Activated CD4-positive, alpha-beta memory T cell treated with anti-CD3 and anti-CD28 coated beads for 36 hours (primary cell): ENCODE measurements around the gene TMEM63C. TPM values are rescaled to one million over a fixed set of nuclear protein-coding genes. Genes with fewer than 3 reads are reported as not detected.
A peak's percentile ranks its signal among the peaks of the same experiment; 100 is the strongest.

Source experiments
- CTCF ChIA-PET: fragments of 350-600 bp; sonication (Branson Sonifier 250); formaldehyde crosslinking; loops from one replicate; lab custom pipeline; 2021; ENCODE audit warnings: antibody characterized with exemption, inconsistent platforms; lab: Charles Lee
- POLR2A ChIA-PET: fragments of 350-600 bp; sonication (Branson Sonifier 250); formaldehyde crosslinking; loops from one replicate; lab custom pipeline; 2021; ENCODE audit warnings: antibody characterized with exemption; lab: Charles Lee
- DNase-seq: peaks from one replicate; pipeline ENCODE4 v3.0.0-alpha.2; 2020
- H3K27ac Mint-ChIP-seq: one replicate; pipeline ENCODE4 v1.8.0; 2021; ENCODE audit warnings: mixed read lengths
- H3K27me3 Mint-ChIP-seq: one replicate; pipeline ENCODE4 v1.8.0; 2021; ENCODE audit warnings: mixed read lengths
- H3K36me3 Mint-ChIP-seq: one replicate; pipeline ENCODE4 v1.8.0; 2021; ENCODE audit warnings: mixed read lengths
- H3K4me1 Mint-ChIP-seq: one replicate; pipeline ENCODE4 v1.8.0; 2021; ENCODE audit warnings: low read depth, mixed read lengths
- H3K4me3 Mint-ChIP-seq: one replicate; pipeline ENCODE4 v1.8.0; 2021; ENCODE audit warnings: mild to moderate bottlenecking, mixed read lengths
- H3K9me3 Mint-ChIP-seq: one replicate; pipeline ENCODE4 v1.8.0; 2021; ENCODE audit warnings: mixed read lengths
- intact Hi-C: fragments of 100-400 bp; cut with micrococcal nuclease; formaldehyde crosslinking; loops from one replicate; pipeline ENCODE4 v1.15.1; 2023
- total RNA-seq, 2 experiments: library from RNA; stranded (reverse); gene quantifications; one replicate each; pipeline ENCODE4 v1.2.3, GENCODE V29; 2021

Gene TMEM63C
- total RNA-seq, 2 experiments from 2014 or later, result 0.80 to 1.7 TPM

DNA sequence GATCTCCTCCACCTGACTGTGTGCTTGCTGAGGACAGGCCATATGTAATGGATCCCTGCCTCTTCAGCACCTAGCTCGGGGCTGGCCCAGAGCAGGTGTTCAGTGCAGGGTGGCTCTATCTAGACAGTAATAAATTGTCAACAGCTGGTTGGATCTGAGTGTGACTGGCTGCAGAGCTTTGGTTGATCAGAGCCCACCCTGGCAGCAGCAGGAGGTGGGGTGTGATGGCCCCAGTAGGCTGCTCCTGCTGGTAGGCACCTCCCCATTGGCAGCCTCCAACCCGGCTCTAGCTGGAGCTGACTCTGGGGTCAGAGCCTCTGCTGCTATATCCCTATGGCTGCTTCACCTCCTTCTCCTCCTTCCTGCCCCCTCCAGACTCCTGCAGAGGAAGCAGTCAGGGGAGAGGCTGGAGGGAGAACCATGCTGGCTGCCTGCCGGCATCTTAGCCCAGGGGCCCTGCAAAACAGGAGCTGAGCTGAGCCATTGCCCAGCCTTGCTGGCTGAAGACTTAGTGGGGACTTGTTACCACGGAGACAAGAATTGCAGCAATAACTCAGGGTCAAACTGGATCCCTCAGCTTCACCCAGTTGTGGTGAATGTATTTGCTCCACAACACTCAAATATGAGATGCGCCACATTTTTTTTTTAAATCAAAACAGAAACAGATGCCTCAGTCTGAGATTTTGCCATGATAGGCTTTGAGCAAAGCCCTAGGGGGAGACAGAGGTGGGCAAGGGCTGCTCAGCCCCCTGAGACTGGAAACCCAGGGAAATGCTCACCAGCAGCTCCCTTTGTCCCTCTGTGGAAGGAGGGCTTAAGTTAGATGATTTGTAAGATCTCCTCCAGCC is 22.2 kb downstream of the TMEM63C start:
- Mint-ChIP-seq H3K27me3 (peaks cover 3% of the 10 kb centered on the region), H3K4me3 (no peak overlapping the region), H3K36me3 (no peaks in the 10 kb centered on the region), H3K4me1 (no peaks in the 10 kb centered on the region), H3K9me3 (no peaks in the 10 kb centered on the region), H3K27ac (no peak overlapping the region)
- intact Hi-C loops, result no loop called here
- ChIA-PET POLR2A (no interaction called here), CTCF (no interaction called here)
- DNase-seq, result no peak

DNA sequence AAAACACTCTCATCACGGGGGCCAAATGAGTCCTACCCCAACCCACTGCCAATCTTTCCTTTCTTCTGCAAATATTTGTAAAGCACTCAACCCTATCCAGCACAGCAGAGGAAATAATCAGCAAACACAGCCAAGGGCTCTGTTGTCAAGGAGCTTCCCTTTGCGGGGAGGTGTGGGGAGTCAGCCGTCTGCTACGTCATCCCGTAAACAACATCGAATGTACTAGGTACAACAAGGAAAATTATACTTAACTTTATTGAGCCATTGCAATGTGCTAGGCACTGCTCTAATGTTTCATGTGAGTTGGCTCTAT is 22.8 kb downstream of the TMEM63C start:
- CTCF ChIA-PET, result no interaction called here
- H3K27me3 Mint-ChIP-seq, result peaks cover 3% of the 10 kb centered on the region
- no peaks in the 10 kb centered on the region for H3K36me3 Mint-ChIP-seq
- DNase-seq, result no peak
- no peaks in the 10 kb centered on the region for H3K9me3 Mint-ChIP-seq
- H3K4me1 Mint-ChIP-seq, result no peaks in the 10 kb centered on the region
- intact Hi-C loops, result no loop called here
- no peak overlapping the region for H3K27ac Mint-ChIP-seq
- POLR2A ChIA-PET, result no interaction called here
- no peak overlapping the region for H3K4me3 Mint-ChIP-seq

DNA sequence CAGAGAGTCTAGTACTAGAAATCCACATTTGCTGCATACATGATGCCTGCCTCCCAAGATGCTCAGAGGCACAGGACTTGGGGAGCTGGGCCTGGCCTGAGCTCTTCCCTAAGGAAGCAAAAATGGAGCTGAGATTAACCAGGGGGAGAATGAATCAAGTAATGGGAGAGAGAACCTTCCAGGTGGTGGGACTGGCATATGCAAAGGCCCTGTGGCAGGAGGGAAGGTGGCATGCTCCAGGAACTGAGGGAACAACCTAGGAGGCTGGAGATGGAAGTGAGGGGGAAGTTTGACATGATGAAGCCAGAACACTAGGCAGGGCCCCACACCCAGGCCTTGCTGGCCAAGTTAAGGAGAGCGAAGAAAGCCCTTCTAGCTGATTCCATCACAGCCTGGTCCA is 23.3 kb downstream of the TMEM63C start:
- Mint-ChIP-seq H3K27ac (no peak overlapping the region), H3K4me1 (no peaks in the 10 kb centered on the region), H3K36me3 (no peaks in the 10 kb centered on the region), H3K27me3 (peaks cover 1% of the 10 kb centered on the region), H3K4me3 (no peak overlapping the region), H3K9me3 (no peaks in the 10 kb centered on the region)
- no peak for DNase-seq
- intact Hi-C loops, result no loop called here
- ChIA-PET CTCF (no interaction called here), POLR2A (no interaction called here)

DNA sequence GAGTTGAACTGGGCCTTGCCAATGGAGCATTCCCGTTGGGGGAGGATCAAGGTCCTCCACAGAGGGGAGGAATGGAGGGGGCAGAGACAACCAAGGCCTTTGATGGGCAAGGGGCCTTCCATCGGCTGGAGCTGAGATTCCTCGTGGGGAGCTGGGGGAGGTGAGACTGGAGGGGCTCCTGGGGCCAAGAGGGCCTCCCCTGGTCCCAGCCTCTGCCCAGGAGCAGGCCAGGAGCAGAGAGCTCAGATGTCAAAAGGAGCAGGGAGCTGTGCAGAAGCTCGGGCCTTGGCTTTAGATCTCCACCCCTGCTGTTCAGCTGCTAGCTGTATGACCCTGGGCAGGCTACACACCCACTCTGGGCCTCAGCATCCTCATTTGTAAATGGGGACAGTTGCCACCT is 24.0 kb downstream of the TMEM63C start:
- POLR2A ChIA-PET, result no interaction called here
- Mint-ChIP-seq H3K27ac (no peak overlapping the region), H3K4me3 (no peak overlapping the region), H3K36me3 (no peaks in the 10 kb centered on the region), H3K4me1 (no peaks in the 10 kb centered on the region), H3K27me3 (peaks cover 1% of the 10 kb centered on the region), H3K9me3 (no peaks in the 10 kb centered on the region)
- CTCF ChIA-PET, result no interaction called here
- intact Hi-C loops, result no loop called here
- DNase-seq, result no peak

DNA sequence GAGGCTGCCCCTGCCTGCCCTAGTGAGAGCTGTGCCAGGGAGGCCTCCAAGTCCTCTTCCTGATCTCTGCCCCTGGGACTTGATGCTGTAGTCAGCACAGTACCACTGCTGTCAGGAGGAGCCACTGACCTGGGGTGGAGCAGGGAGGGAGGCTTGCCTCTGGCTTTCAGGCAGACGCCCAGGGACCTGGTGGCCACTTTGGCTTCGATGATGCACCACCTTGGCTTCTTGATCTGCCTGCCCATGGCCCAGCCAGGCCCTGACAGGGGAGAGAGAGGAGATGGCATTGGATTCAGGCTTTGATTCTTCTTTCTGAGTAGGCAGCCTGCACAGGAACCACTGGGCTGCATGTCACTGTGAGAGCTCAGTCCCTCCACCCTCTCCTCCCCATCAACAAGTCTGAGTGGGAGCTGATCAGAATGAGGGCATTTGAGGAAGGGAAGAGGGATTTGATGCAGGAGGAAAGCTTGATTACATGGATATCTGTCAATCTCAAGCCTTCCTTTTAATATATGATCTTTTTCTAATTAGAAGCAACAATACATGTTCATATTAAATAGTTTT is 24.7 kb downstream of the TMEM63C start:
- DNase-seq, result no peak
- POLR2A ChIA-PET, result no interaction called here
- Mint-ChIP-seq H3K4me1 (no peaks in the 10 kb centered on the region), H3K4me3 (no peak overlapping the region), H3K36me3 (no peaks in the 10 kb centered on the region), H3K27me3 (peaks cover 1% of the 10 kb centered on the region), H3K27ac (no peak overlapping the region), H3K9me3 (no peaks in the 10 kb centered on the region)
- CTCF ChIA-PET, result no interaction called here
- intact Hi-C loops, result no loop called here

DNA sequence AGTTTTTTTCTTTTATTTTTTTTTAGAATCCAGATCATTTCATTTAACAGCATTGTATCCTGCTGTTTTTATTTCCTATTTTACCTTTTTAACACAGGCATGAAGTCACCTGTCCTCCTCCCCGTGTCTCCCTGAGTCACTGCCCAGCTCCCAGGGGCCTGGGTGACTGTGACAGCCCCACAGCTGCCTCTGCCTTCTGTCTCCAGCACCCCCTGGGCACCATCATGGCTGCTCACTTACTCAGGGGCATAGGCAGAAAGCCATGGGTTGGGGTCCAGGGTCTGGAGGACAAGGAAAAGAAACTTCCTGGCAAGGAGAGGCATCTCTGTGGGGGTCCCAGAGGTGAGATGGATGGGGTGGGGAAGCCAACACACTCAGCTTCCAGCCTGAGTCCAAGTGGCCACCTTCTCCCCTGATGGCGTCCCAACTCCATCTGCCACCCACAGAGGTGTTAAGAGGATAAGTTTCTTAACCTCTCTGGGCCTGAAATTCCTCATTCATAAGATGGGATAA is 25.3 kb downstream of the TMEM63C start:
- no peak overlapping the region for H3K27ac Mint-ChIP-seq
- no peak overlapping the region for H3K4me3 Mint-ChIP-seq
- no peaks in the 10 kb centered on the region for H3K9me3 Mint-ChIP-seq
- H3K36me3 Mint-ChIP-seq, result no peaks in the 10 kb centered on the region
- no peaks in the 10 kb centered on the region for H3K4me1 Mint-ChIP-seq
- ChIA-PET POLR2A (no interaction called here), CTCF (no interaction called here)
- no peak for DNase-seq
- peaks cover 1% of the 10 kb centered on the region for H3K27me3 Mint-ChIP-seq
- intact Hi-C loops, result no loop called here

DNA sequence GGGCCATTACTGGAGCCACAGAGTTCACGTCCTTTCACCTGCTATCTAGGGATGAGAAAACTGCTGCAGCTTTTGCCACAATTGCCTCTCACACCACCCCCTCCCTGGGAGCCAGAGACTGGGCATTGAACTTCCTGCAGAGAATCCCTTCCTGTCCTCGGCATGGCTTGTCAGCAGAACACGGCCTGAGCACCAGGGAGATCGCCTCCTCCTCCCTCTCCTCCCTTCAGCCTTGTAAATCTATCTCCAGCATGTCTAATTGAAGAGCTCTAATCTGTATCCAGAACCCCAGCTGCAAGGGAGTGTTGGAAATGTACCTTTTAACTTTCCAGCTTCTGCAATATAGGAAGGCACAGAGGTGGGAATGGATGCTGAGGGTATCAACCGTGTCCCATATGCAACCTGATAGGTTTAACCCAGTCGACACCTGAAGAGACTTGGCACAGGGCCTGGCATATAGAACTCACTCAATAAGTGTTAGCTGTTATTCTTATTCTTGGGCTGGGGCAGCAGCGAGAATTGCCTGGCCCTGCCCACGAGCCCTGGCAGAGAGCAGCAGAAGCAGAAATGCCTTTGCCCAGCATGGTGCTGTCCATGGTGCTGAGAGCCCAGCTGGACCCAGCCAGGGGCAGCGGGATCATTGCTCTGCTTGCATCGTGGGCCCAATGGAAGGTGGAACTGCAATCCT is 26.8 kb downstream of the TMEM63C start:
- H3K4me3 Mint-ChIP-seq, result no peak overlapping the region
- CTCF ChIA-PET, result interaction anchor here (1.1 kb wide), 1 partner anchor 56 kb away, joined by 3 read pairs; no protein-coding TSS in a partner anchor
- H3K36me3 Mint-ChIP-seq, result no peaks in the 10 kb centered on the region
- H3K4me1 Mint-ChIP-seq, result peaks cover 2% of the 10 kb centered on the region
- DNase-seq, result peak; percentile 68
- intact Hi-C loops, result no loop called here
- no peaks in the 10 kb centered on the region for H3K9me3 Mint-ChIP-seq
- POLR2A ChIA-PET, result no interaction called here
- no peak overlapping the region for H3K27ac Mint-ChIP-seq
- H3K27me3 Mint-ChIP-seq, result peaks cover 3% of the 10 kb centered on the region

DNA sequence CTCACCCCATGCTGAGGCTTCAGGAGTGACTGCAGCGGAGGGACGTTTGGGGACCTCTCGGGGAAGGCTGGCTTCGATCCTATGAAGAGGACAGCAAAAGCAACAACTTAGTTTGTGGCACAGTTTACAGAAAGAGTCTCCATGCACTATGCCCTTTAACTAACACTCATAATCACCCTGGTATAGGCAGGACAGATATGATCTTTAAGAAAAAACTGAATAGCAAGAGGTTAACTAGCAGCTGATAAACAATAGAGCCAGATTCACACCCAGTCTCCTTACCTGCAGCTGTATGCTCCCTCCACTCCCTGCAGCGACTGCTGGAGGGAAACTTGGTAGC is 27.4 kb downstream of the TMEM63C start:
- ChIA-PET CTCF (interaction anchor here (1.1 kb wide), 1 partner anchor 56 kb away, joined by 3 read pairs; no protein-coding TSS in a partner anchor), POLR2A (no interaction called here)
- Mint-ChIP-seq H3K4me1 (peaks cover 4% of the 10 kb centered on the region), H3K27ac (no peak overlapping the region), H3K4me3 (no peak overlapping the region), H3K36me3 (no peaks in the 10 kb centered on the region), H3K9me3 (no peaks in the 10 kb centered on the region), H3K27me3 (peaks cover 6% of the 10 kb centered on the region)
- DNase-seq, result no peak
- intact Hi-C loops, result no loop called here

DNA sequence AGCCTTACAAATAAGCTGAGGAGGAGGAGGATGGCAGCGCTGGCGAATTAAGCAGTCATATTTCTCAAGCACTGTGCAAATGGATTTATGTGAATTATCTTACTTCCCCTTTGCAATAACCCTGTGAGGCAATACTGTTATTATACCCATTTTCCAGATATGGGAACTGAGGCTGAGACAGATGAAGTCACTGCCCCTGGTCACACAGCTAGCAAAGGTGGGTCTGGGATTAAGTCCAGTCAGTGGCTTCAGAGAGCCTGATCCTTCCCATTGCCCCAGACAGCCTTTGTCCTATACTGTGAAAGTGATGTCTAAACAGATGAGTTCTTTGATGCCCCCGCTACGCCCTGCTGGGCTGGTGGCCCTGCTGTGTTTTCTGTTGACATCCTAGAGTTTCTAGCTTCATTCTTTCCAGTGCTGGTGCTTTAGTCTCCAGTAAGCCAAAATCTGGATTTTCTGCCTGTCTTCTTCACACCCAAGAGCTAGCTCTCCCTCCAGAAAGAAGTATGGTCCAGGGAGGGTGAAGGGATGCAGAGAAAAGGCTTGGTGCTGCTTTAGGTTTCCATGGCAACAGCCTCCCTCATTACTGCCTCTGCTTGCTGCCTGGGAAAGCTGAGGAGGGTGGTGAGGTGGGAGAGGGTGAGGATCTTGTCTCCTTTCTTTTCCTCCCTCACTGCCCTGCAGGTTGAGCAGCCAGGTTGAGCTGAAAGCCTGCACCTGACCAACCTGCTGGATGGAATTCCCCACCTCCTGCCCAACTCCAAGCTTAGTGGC is 30.7 kb downstream of the TMEM63C start:
- peaks cover 4% of the 10 kb centered on the region for H3K4me1 Mint-ChIP-seq
- intact Hi-C loops, result loop anchor here (5.0 kb wide), 1 partner anchor 60 kb away; no protein-coding TSS in a partner anchor
- H3K9me3 Mint-ChIP-seq, result no peaks in the 10 kb centered on the region
- H3K36me3 Mint-ChIP-seq, result no peaks in the 10 kb centered on the region
- DNase-seq, result no peak
- H3K27me3 Mint-ChIP-seq, result peaks cover 21% of the 10 kb centered on the region
- CTCF ChIA-PET, result interaction anchor here (0.8 to 4.1 kb wide), 9 partner anchors 10 to 986 kb away, joined by 3 to 32 read pairs (median 4); partner anchors contain the start of gene ZDHHC22
- POLR2A ChIA-PET, result no interaction called here
- H3K27ac Mint-ChIP-seq, result no peak overlapping the region
- H3K4me3 Mint-ChIP-seq, result no peak overlapping the region

DNA sequence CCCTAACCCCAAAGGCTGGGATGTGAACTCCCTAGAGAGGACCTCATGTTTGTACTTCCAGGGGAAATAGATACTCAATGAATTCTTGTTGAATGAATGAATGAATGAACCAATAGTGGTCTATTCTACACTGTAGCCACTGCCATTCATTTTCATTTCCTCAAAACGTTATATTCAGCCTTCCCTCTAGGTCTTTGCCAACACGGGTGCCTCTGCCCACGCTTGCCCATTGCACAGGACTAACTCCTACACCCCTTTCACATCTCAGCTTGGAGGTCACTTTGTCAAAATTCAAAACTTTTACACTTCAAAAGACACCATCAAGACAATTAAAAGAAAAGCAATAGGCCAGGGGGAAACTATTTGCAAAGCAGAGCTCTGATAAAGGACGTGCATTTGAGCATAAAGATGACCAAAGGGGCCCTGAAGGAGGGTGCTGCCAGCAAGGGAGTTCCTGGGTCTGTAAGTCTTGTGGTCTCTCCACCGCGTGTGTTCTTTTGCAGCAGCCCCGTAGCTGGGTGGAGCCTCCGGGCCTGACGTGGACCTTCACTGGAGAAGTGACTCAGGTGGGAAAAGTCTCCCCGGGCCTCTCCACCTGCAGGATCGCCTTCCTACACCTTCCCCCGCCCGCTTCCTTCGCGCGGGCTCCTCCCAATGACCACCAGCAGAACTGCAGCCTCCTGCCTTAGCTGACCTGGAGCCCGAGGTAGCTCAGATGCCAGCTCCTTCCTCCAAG is 31.5 kb downstream of the TMEM63C start:
- CTCF ChIA-PET, result interaction anchor here (0.6 to 4.1 kb wide), 12 partner anchors 12 to 985 kb away, joined by 3 to 32 read pairs (median 4); partner anchors contain the start of gene ZDHHC22
- intact Hi-C loops, result loop anchor here (5.0 kb wide), 1 partner anchor 61 kb away; no protein-coding TSS in a partner anchor
- DNase-seq, result peak; percentile 61
- Mint-ChIP-seq H3K4me3 (no peak overlapping the region), H3K9me3 (no peaks in the 10 kb centered on the region), H3K27me3 (peaks cover 21% of the 10 kb centered on the region), H3K4me1 (peaks cover 4% of the 10 kb centered on the region), H3K27ac (no peak overlapping the region), H3K36me3 (no peaks in the 10 kb centered on the region)
- POLR2A ChIA-PET, result no interaction called here

DNA sequence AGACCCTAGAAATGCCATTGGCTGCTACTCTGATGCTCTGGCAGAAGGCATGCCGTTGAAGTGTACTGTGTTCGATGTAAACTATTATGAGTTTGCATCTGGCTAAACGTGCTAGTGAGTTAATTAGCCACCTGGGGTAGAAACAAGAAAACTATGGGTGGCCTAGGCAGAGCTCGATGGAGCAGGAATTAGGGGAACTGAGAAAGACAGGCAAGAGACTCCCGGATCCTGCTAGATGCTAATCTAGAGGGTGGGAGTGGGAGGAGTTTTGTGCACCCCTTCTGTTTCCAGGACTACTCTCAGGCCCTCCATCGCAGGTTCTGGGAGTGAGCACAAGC is 32.0 kb downstream of the TMEM63C start:
- Mint-ChIP-seq H3K4me1 (peaks cover 4% of the 10 kb centered on the region), H3K36me3 (no peaks in the 10 kb centered on the region), H3K27ac (no peak overlapping the region), H3K4me3 (no peak overlapping the region), H3K27me3 (peaks cover 21% of the 10 kb centered on the region), H3K9me3 (no peaks in the 10 kb centered on the region)
- DNase-seq, result no peak
- CTCF ChIA-PET, result interaction anchor here (0.6 to 4.1 kb wide), 11 partner anchors 12 to 103 kb away, joined by 3 to 32 read pairs (median 4); partner anchors contain the start of gene ZDHHC22
- intact Hi-C loops, result loop anchor here (5.0 kb wide), 1 partner anchor 61 kb away; no protein-coding TSS in a partner anchor
- POLR2A ChIA-PET, result no interaction called here
